Erythroblast (primary cell): ENCODE data around the gene ZP4.

ENCODE experiments used
- DNase-seq, 2 experiments: peaks; one replicate each; lab custom pipeline; 2025; lab: John Stamatoyannopoulos, UW
- GATA1 ChIP-seq: IDR thresholded peaks from 2 replicates; pipeline ENCODE4 v1.6.1; 2011; ENCODE audit warnings: low read depth, mild to moderate bottlenecking, control low read depth, low read length, moderate library complexity
- POLR2A ChIP-seq: IDR thresholded peaks from 2 replicates; pipeline ENCODE4 v1.6.1; 2011; ENCODE audit warnings: mild to moderate bottlenecking, low read length

ZP4 gene, protein sequence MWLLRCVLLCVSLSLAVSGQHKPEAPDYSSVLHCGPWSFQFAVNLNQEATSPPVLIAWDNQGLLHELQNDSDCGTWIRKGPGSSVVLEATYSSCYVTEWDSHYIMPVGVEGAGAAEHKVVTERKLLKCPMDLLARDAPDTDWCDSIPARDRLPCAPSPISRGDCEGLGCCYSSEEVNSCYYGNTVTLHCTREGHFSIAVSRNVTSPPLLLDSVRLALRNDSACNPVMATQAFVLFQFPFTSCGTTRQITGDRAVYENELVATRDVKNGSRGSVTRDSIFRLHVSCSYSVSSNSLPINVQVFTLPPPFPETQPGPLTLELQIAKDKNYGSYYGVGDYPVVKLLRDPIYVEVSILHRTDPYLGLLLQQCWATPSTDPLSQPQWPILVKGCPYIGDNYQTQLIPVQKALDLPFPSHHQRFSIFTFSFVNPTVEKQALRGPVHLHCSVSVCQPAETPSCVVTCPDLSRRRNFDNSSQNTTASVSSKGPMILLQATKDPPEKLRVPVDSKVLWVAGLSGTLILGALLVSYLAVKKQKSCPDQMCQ

DNA sequence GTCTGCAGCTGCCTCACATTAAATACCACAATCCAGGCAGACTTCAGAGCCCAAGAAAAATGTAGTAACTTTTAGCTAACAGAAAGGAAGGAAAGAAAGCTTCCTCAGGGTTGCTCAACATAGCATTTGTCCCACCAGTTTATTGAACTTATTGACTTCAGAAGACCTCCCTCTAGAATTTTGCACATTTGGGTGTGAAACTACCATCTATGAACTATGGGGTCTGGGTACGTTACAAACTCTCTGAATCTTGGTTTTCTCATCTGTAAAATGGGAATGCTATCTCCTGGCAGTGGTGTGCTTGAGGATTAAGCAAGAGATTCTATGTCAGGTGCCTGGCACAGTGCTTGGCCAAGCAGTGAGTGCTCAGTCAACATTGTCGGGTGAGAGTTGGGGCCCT lies at the start of gene ZP4:
Gene ZP4 (minus strand): TSS at position 101 of the 400 bp plus-strand sequence. CDS start 287 bp downstream, outside the sequence.
- TF ChIP-seq GATA1 (no peak), POLR2A (no peak)
- DNase-seq: no peak

DNA sequence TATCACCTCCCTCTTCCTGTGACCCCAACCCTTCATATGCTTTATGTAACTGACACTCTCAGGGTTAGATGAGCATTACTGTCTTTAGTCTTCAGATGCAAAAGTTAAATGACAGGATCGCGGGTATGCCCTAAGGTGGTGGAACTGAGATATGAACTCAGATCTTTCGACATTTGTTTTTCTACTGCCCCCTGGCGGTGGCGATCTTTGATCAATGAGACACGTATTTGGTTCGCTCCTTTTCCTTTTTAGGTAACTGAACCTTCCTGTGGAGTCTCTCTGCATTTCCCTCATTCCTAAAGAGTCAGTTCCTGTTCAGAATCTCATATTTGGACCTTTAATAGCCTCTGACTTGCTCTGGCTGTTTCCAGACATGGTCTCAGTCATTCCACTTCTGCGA lies 47.8 kb upstream of the ZP4 start:
- peak in 1 of 2 experiments; percentile 9 for DNase-seq
- TF ChIP-seq POLR2A: no peak
- TF ChIP-seq GATA1: no peak

DNA sequence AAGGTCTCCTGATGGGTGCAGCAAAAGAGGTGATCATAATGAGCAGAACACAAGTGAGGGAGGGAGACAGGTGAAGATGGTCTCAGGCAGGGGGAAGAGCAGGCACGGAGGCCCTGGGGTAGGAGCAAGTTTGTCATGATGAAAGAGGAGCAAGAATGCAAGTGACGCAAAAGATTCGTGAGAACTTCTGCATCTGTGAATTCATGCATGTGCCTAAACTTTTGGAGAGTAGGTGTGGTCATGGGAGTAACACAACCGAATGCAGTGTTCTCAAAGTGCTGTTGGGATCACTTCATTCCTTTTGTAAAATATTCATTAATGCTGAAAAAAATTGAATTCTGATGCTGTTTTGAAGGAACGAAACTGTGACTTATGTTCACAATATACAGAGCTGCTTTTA lies 47.3 kb upstream of the ZP4 start:
- DNase-seq: no peak
- TF ChIP-seq GATA1: no peak
- no peak for TF ChIP-seq POLR2A

DNA sequence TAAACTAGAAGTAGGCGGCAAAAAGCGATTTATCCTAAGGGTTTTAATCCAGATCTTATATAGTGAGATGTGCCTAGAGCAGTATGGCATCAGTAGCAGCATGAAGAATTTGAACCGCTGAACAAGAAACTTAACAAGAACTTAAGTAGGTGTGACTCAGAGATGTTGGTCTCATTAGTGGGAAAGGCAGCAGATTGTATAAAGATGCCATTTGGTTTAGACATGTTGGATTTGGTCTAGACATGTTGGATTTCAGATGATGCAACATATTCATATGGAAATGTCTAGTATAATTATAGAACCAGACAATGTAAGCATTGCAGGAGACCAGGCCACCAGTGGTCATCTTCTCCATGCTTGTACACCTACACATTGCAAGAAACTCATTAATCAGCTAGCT lies 42.1 kb upstream of the ZP4 start:
- TF ChIP-seq GATA1 (no peak), POLR2A (no peak)
- no peak for DNase-seq

DNA sequence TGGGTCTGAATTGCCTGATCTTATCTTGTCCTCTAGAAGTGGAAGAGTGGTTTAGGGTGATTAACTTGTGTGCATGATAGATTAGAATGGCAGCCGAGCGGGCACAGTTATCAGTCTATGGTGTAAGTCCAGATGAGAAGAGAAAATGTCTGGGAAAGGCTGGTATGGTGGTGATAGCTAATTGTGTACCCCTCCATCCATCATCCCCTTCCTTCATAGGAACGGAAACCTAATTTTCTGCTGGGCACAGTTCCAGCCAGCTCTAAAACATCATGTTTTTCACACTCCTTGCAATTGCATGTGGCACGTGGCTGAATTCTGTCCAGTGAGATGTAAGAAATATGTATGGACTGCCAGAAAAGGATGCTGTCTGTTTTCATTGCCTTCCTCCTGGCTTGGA lies 40.9 kb upstream of the ZP4 start:
- TF ChIP-seq GATA1: no peak
- no peak for TF ChIP-seq POLR2A
- peak; percentile 34 to 75 for DNase-seq

DNA sequence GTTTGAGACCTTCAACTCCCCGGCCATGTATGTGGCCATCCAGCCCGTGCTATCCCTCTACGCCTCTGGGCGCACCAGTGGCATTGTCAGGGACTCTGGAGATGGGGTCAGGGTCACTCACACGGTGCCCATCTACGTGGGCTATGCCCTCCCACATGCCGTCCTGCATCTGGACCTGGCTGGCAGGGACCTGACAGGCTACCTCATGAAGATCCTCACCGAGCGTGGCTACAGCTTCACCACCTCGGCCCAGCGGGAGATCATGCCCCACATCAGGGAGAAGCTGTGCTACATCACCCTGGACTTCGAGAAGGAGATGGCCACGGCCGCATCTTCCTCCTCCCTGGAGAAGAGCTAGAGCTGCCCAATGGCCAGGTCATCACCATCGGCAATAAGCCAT lies 36.5 kb upstream of the ZP4 start:
- TF ChIP-seq GATA1: no peak
- no peak for TF ChIP-seq POLR2A
- DNase-seq: no peak

DNA sequence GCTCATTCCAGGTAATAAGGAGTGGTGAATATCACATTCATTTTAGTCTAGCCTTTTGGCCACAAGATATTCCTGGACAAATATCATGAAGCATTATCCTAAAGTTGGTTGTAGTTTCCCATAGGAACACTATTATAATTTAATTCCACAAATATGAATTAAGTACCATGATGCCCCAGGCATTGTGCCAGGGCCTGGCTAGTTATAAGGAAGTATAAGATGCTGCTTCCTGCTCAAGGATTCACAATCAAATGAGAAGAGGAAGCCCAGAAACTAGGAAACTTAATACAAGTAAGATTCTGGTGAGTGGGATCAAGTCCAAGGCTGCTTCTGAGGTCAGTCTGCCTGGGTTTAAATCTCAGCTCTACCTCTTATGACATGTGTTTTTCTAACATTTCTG lies 30.6 kb upstream of the ZP4 start:
- TF ChIP-seq POLR2A (no peak), GATA1 (no peak)
- DNase-seq: no peak

DNA sequence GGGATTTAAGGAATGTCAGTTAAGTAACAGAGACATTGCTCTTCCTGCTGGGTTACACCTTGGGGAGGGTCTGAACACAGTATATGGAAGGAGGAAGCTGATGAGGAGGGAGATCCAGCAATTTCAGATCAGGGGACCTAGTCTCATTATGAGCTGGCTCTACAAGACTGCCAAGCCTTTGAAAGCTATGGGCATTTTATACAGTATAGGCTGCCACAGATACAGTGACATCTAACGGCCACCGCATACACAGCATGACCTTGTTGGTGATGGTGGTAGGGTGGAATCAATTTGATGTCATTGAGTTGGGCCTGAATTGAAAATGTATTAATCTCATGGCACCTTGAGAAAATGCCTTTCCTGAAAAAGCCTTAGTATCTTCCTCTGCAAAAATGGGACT lies 22.6 kb upstream of the ZP4 start:
- TF ChIP-seq POLR2A (no peak), GATA1 (no peak)
- no peak for DNase-seq

DNA sequence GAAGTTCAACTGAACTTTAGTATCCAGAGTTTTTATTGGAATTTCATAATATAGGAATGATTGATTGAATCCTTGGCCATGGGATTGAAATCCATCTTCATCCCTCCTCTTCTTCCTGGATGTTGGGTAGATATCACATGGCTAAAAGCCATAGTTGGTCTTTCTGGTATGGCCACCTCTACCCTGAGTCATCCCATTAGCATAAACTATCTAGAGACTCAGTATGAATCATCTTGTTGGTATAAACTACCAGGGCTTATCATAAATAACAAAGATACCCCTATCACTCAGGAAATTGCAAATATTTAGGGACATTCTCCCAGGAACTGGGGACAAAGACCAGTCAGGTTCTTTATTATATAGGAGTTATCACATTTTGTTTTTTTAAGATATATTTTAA lies 21.2 kb upstream of the ZP4 start:
- DNase-seq: no peak
- TF ChIP-seq GATA1 (no peak), POLR2A (no peak)

DNA sequence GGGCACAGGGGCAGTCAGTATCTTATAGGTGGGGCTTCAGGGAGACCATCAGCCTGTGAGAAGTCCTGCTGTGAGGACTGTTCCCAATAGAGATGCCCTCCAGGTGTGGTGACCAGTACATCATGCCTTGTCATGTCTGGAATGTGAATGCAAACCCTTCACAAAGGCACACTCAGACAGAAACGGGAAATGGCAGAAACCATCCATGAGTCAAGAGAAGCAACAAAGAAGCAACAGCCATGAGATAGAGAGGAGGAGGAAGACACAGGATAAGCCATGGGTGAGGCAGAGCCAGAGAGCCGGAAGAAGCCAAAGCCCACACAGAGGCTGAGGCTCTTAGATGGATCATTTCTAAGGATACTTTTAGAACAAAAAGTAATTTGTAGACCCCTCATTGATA lies 20.1 kb upstream of the ZP4 start:
- DNase-seq: no peak
- TF ChIP-seq POLR2A (no peak), GATA1 (no peak)

DNA sequence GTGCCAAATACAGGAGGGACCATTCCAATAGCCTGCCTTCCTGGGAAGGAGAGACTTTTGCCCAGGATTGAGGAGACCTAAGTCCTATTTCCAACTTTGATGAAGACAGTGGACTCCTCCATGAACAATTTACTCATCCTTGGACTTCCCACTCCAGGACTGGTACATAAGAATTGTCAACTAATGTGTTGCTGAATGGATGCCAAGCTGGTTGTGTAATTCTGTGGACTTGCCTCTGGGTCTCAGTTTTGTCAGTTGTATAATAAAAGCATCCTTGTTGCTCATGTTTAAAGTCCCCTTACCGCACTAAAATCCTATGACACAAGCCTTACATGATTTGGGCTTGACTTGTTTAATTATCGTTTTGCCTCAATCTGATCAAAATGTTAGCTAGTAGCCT lies 13.2 kb upstream of the ZP4 start:
- DNase-seq: no peak
- TF ChIP-seq GATA1 (no peak), POLR2A (no peak)

DNA sequence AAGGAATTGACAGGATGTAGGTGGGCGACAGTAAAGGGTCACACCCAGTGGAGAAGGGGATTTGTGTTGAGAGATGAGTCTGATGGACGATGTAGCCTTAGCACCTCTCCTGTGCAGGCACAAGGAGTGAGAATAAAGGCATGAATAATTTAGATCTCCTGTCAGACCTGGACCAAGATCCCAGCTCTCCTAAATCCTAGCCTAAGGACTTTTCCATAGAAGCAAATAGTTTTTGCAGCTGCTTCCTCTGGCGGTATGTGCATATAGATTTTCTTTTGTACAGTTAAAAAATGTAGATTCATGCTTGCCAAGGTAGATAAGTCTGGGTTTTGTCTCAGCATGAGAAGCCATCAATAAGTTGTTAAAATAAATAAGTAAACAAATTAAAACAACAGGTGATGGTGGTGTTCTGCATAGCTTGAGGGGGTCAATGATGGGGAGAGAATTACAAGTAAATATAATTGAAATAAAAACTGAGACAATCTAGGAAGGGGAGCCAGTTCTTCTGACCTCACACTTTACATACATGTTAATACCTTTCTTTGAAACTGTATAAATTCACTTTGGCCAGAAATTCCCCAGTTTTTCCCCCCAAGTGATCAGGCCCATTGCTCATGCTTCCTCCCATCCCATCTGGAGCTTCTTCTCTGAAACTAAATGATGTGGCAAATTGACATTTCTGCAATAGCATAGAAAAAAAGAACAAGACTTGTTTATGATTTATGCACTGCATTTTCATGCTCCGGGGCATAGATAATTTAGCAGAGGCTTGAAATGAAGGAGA lies 12.4 kb upstream of the ZP4 start:
- TF ChIP-seq POLR2A: no peak
- TF ChIP-seq GATA1: no peak
- DNase-seq: no peak

DNA sequence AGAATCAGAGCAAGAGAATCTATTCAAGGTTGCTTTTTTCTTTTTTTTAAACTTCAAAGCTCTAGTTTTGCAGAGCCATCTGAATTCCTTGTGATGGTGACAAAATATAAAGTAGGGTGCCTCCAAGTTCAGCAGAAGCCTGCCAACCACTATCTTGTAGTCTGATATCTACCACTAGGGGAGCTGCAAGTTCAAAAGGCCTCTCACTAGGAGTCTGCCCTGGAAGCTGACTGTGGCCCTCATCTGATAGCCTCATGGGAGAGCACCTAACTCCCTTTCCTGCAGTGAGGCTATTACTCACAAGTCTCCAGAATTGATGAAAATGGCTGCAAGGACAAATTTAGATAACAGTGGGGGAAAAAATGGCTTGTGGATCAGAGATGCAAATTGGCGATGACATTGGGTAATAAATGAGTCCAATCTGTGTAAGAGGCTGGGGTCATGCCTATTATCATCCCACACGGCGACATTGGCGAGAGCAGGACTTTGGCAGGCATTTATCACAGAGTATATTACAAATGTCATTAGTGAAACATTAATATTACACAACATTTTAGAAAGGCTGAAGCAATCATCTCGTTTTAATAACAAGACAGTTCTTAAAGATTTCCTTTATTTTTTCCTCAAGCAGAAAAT lies 10.7 kb upstream of the ZP4 start:
- peak; percentile 3 to 4 for DNase-seq
- TF ChIP-seq GATA1: no peak
- TF ChIP-seq POLR2A: no peak

DNA sequence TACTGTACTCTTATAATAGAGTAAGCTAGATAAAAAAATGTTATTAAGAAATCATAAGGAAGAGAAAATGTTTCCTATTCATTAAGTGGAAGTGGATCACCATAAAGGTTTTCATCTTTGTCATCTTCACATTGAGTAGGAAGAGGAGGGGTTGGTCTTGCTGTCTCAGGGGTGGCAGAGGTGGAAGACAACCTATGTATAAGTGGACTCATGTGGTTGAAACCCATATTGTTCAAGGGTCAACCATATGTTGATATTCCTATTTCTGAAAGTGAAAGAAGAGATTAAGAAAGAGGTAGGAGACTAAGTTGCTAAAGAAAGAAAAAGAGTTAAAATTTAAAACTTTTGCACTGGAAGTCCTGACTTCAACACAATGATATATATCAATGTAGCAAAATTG lies 4.9 kb upstream of the ZP4 start:
- DNase-seq: no peak
- TF ChIP-seq GATA1: no peak
- TF ChIP-seq POLR2A: no peak
